Astrocyte (in vitro differentiated cells and primary cell): ENCODE data around the gene IL25. TPM values are rescaled to one million over a fixed set of nuclear protein-coding genes. Genes with fewer than 3 reads are reported as not detected.

ENCODE experiments used
- DNase-seq: peaks from one replicate; pipeline ENCODE4 v3.0.0-alpha.2; 2010; ENCODE audit warnings: low read depth
- FAIRE-seq: peaks from 2 replicates; lab custom pipeline; 2011; peaks lifted over from hg19 to GRCh38; lab: Jason Lieb, UNC
- H2AFZ ChIP-seq: 2 replicates; pipeline ENCODE4 v1.6.0; 2012; ENCODE audit warnings: low read depth, low read length, inconsistent platforms
- H3K27ac ChIP-seq: 2 replicates; pipeline ENCODE4 v1.5.1; 2011; ENCODE audit warnings: low read depth, low read length, inconsistent platforms
- H3K27me3 ChIP-seq: 2 replicates; pipeline ENCODE4 v1.6.0; 2011; ENCODE audit warnings: low read length, inconsistent platforms; ENCODE audit not compliant: insufficient read depth
- H3K36me3 ChIP-seq: 2 replicates; pipeline ENCODE4 v1.5.1; 2011; ENCODE audit warnings: low read length, inconsistent platforms; ENCODE audit not compliant: insufficient read depth
- H3K4me1 ChIP-seq: 2 replicates; pipeline ENCODE4 v1.5.1; 2011; ENCODE audit warnings: low read length, inconsistent platforms; ENCODE audit not compliant: insufficient read depth
- H3K4me2 ChIP-seq: 2 replicates; pipeline ENCODE4 v1.6.0; 2012; ENCODE audit warnings: low read length, inconsistent platforms
- H3K4me3 ChIP-seq: 2 replicates; pipeline ENCODE4 v1.5.1; 2011; ENCODE audit warnings: low read depth, mild to moderate bottlenecking, low read length, inconsistent platforms; ENCODE audit not compliant: insufficient read depth
- H3K79me2 ChIP-seq: 2 replicates; pipeline ENCODE4 v1.6.0; 2012; ENCODE audit warnings: mild to moderate bottlenecking, low read length, inconsistent platforms; ENCODE audit not compliant: insufficient read depth
- H3K9ac ChIP-seq: 2 replicates; pipeline ENCODE4 v1.6.0; 2012; ENCODE audit warnings: mild to moderate bottlenecking, low read length, inconsistent platforms
- H3K9me3 ChIP-seq: 2 replicates; pipeline ENCODE4 v1.5.1; 2012; ENCODE audit warnings: low read depth, mild to moderate bottlenecking, low read length, inconsistent platforms; ENCODE audit not compliant: insufficient read depth
- H4K20me1 ChIP-seq: 2 replicates; pipeline ENCODE4 v1.6.0; 2012; ENCODE audit warnings: low read length, inconsistent platforms; ENCODE audit not compliant: insufficient read depth
- H3K27ac Mint-ChIP-seq: one replicate; pipeline ENCODE4 v1.8.0; 2021; ENCODE audit warnings: mild to moderate bottlenecking, mixed read lengths; ENCODE audit not compliant: unreplicated experiment
- H3K27me3 Mint-ChIP-seq: one replicate; pipeline ENCODE4 v1.8.0; 2021; ENCODE audit warnings: low read depth, mixed read lengths; ENCODE audit not compliant: unreplicated experiment
- H3K36me3 Mint-ChIP-seq: one replicate; pipeline ENCODE4 v1.8.0; 2021; ENCODE audit warnings: low read depth, mixed read lengths; ENCODE audit not compliant: unreplicated experiment
- H3K4me1 Mint-ChIP-seq: one replicate; pipeline ENCODE4 v1.8.0; 2021; ENCODE audit warnings: low read depth, mixed read lengths; ENCODE audit not compliant: unreplicated experiment
- H3K4me3 Mint-ChIP-seq: one replicate; pipeline ENCODE4 v1.8.0; 2021; ENCODE audit warnings: mild to moderate bottlenecking, moderate library complexity, mixed read lengths; ENCODE audit not compliant: unreplicated experiment
- H3K9me3 Mint-ChIP-seq: one replicate; pipeline ENCODE4 v1.8.0; 2021; ENCODE audit warnings: mild to moderate bottlenecking, mixed read lengths; ENCODE audit not compliant: unreplicated experiment
- CTCF ChIP-seq: IDR thresholded peaks from 2 replicates; pipeline ENCODE4 v1.5.1; 2011; ENCODE audit warnings: low read depth, mild to moderate bottlenecking, inconsistent platforms, low read length, moderate library complexity; ENCODE audit not compliant: insufficient read depth
- EZH2 ChIP-seq: IDR thresholded peaks from 2 replicates; pipeline ENCODE4 v1.6.1; 2012; ENCODE audit warnings: mild to moderate bottlenecking, low read length, inconsistent platforms; ENCODE audit not compliant: insufficient read depth
- total RNA-seq: library from RNA; stranded (reverse); gene quantifications from 2 replicates; pipeline ENCODE4 v1.2.1, GENCODE V29; 2021

IL25 gene
- total RNA-seq, 1 donor from 2014 or later = not detected

- H3K27me3 ChIP-seq = peaks cover 3% of the 10 kb centered on the region
- Mint-ChIP-seq H3K4me1 (no peaks in the 10 kb centered on the region), H3K27ac (no peak overlapping the region), H3K4me3 (peak overlapping the region; percentile 10), H3K36me3 (peaks cover 19% of the 10 kb centered on the region), H3K27me3 (peaks cover 5% of the 10 kb centered on the region), H3K9me3 (peaks cover 2% of the 10 kb centered on the region)
- no peaks in the 10 kb centered on the region for H3K9me3 ChIP-seq
- H3K4me2 ChIP-seq = no peak overlapping the region
- no peak overlapping the region for H2AFZ ChIP-seq
- H3K4me3 ChIP-seq = no peak overlapping the region
- H4K20me1 ChIP-seq = no peaks in the 10 kb centered on the region
- no peaks in the 10 kb centered on the region for H3K79me2 ChIP-seq
- DNase-seq (no peak), FAIRE-seq (no peak)
- H3K27ac ChIP-seq = no peak overlapping the region
- H3K36me3 ChIP-seq = no peaks in the 10 kb centered on the region
- no peak overlapping the region for H3K9ac ChIP-seq
- TF ChIP-seq CTCF (no peak), EZH2 (no peak)
- no peaks in the 10 kb centered on the region for H3K4me1 ChIP-seq
Observed at GRCh38 chr14:23345987-23346692, 26.5 kb upstream of the IL25 start.

GRCh38 chr14:23346693-23347405 lies 25.8 kb upstream of the IL25 start:
- no peak for FAIRE-seq
- H3K36me3 Mint-ChIP-seq = peaks cover 21% of the 10 kb centered on the region

More at GRCh38 chr14:23346693-23347405, 25.8 kb upstream of the IL25 start:
- H3K9ac ChIP-seq = no peak overlapping the region
- no peak overlapping the region for H3K4me2 ChIP-seq
- peaks cover 5% of the 10 kb centered on the region for H4K20me1 ChIP-seq
- no peak overlapping the region for H3K27ac ChIP-seq
- no peak overlapping the region for H3K4me3 Mint-ChIP-seq
- no peak overlapping the region for H2AFZ ChIP-seq
- no peak overlapping the region for H3K4me3 ChIP-seq
- peaks cover 2% of the 10 kb centered on the region for H3K9me3 Mint-ChIP-seq
- H3K4me1 ChIP-seq = no peaks in the 10 kb centered on the region
- no peaks in the 10 kb centered on the region for H3K9me3 ChIP-seq
- H3K4me1 Mint-ChIP-seq = no peaks in the 10 kb centered on the region
- H3K79me2 ChIP-seq = no peaks in the 10 kb centered on the region
- H3K27me3 ChIP-seq = peaks cover 3% of the 10 kb centered on the region
- H3K27me3 Mint-ChIP-seq = peaks cover 7% of the 10 kb centered on the region
- H3K36me3 ChIP-seq = no peaks in the 10 kb centered on the region
- no peak for TF ChIP-seq CTCF
- TF ChIP-seq EZH2 = no peak
- DNase-seq = no peak
- peak overlapping the region; percentile 69 for H3K27ac Mint-ChIP-seq
